Ovary (tissue), 9 donors: ENCODE measurements around the gene USP25. TPM values are rescaled to one million over a fixed set of nuclear protein-coding genes. Genes with fewer than 3 reads are reported as not detected.

Source experiments
- DNase-seq, 5 donors: peaks; one replicate each; pipeline ENCODE4 v3.0.0-alpha.2; 2019 to 2020
- H3K27ac ChIP-seq, 2 donors: fragments of 200-600 bp; one replicate each; pipeline versions ENCODE4 v1.5.1 to v1.8.0; 2019 to 2022
- H3K27me3 ChIP-seq: fragments of 200-600 bp; one replicate; pipeline ENCODE4 v1.8.0; 2022
- H3K36me3 ChIP-seq: fragments of 200-600 bp; sonication (generic); one replicate; pipeline ENCODE4 v1.5.1; 2019
- H3K4me1 ChIP-seq: one replicate; pipeline ENCODE4 v1.8.1; 2013; ENCODE audit warnings: mild to moderate bottlenecking, moderate library complexity; ENCODE audit not compliant: insufficient read depth
- H3K4me3 ChIP-seq: fragments of 200-600 bp; sonication (generic); one replicate; pipeline ENCODE4 v1.5.1; 2017
- H3K9me3 ChIP-seq, 2 donors: fragments of 200-600 bp in 1 of 2; sonication (generic) in 1 of 2; one replicate each; pipeline versions ENCODE4 v1.5.1 to v1.8.1; 2013 to 2019; ENCODE audit warnings: mild to moderate bottlenecking in 1 of 2, moderate library complexity in 1 of 2
- CTCF ChIP-seq, 3 donors: fragments of 450-650 bp in 2 of 3; fragments of 200-600 bp in 1 of 3; IDR thresholded peaks; one replicate each; pipeline versions ENCODE4 v1.5.1 to v1.8.0; 2016 to 2022; ENCODE audit warnings: antibody characterized with exemption in 3 of 3, mild to moderate bottlenecking in 1 of 3
- EP300 ChIP-seq: sonication (generic); formaldehyde crosslinking; IDR thresholded peaks from one replicate; pipeline ENCODE4 v1.6.1; 2017; ENCODE audit warnings: antibody characterized with exemption
- POLR2A ChIP-seq: fragments of 450-650 bp; IDR thresholded peaks from one replicate; pipeline ENCODE4 v1.6.1; 2017; ENCODE audit warnings: antibody characterized with exemption, mild to moderate bottlenecking, moderate library complexity
- WGBS, 3 donors: extraction: QIAGEN DNeasy Blood & Tissue Kit in 1 of 3; methylation state at CpG; one replicate each; pipeline versions ENCODE4 v1.1.5 to v1.1.7; 2013 to 2017; 5-methylcytosine and 5-hydroxymethylcytosine counted together
- intact Hi-C, 4 donors: fragments of 100-400 bp; cut with DNase I; formaldehyde crosslinking; loops; one replicate each; pipeline versions ENCODE4 v1.11.0 to v1.15.1; 2022 to 2023
- polyA plus RNA-seq, 2 donors: library from polyadenylated mRNA; stranded (reverse); fragments of 200-250 nt in 1 of 2; fragments of 350-450 nt in 1 of 2; fragmentation: Illumina TruSeq in 1 of 2; extraction: RNeasy Lipid Tissue Mini Kit (QIAGEN cat#74804) in 1 of 2; gene quantifications; one replicate each; pipeline ENCODE4 v1.2.3, GENCODE V29; 2013 to 2014
- total RNA-seq, 7 donors: library from RNA; depleted of rRNA in 2 of 7; stranded (reverse); fragments of >200 nt in 2 of 7; fragmentation: NEBNext Ultra II Directional in 3 of 7; extraction: Animal tissue kit (Norgen Biotek cat#: 25700) in 3 of 7; gene quantifications; one replicate each; pipeline versions ENCODE4 v1.1.0 to v1.2.4, GENCODE V29; 2016 to 2023
- donor health status: DM: no; HTN: no; CAD: no; lungs with moderate emphysema.
- donor health status: DM: no; HTN: no; CAD: no.
- donor health status: Bipolar disorder and iron deficiency.
- donor health status: DM: yes; HTN: yes; CAD: no.
- donor health status: DM: no; HTN: no; CAD: no.
- donor health status: DM: yes; HTN: yes; CAD: no.

USP25 gene
- total and polyA plus RNA-seq, 9 donors = 11.9 to 40.8 (median 34.9) TPM

- Histone ChIP-seq H3K4me3 (no peak overlapping the region), H3K4me1 (no peaks in the 10 kb centered on the region), H3K9me3 (no peaks in the 10 kb centered on the region), H3K36me3 (no peaks in the 10 kb centered on the region), H3K27ac (no peak overlapping the region), H3K27me3 (no peaks in the 10 kb centered on the region)
- intact Hi-C loops = no loop called here
- no peak for DNase-seq
- TF ChIP-seq POLR2A (no peak), CTCF (IDR thresholded peaks at IDR 0.05) (no peak), EP300 (no peak)
- WGBS, 3 donors = 47 to 65% (median 60%) methylated on average over 1 of the region's 1 CpG
These were observed 63.9 kb downstream of the USP25 start for GRCh38 chr21:15793550-15794235.

DNA sequence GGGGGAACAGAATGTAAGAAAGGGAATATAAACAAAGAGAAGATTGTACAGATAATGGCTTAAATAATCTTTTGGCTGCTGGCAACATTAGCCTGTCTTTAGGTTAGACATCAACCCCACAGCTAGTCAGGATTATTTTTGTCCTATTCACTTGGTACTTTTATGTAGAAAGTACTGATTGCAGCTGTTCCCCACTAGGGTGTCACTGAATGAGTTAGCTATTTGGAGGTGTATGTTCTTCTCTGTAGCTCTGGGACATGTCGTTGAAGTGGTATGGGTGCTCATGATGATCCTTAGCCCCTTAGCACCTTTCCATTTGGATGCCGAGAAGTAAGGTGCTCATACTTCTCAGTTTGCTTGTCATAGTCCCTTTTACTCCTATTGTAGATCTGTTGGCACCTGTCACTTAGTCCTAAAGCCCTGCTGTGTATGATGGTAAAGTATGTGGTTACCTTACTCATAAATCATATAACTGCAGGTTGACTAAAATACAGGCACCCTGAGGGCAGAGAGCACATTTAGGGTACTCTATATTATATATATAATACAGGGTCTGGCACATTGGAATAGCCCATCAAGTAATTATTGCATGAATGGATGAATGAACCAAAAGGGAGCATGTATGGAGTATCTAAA is 64.6 kb downstream of the USP25 start:
- H3K4me1 ChIP-seq = no peaks in the 10 kb centered on the region
- WGBS, 3 donors = 85 to 97% (median 96%) methylated on average over 2 of the region's 2 CpGs
- no peaks in the 10 kb centered on the region for H3K36me3 ChIP-seq
- intact Hi-C loops = no loop called here
- H3K9me3 ChIP-seq = no peaks in the 10 kb centered on the region
- H3K27me3 ChIP-seq = no peaks in the 10 kb centered on the region
- H3K27ac ChIP-seq = no peak overlapping the region
- H3K4me3 ChIP-seq = no peak overlapping the region
- TF ChIP-seq POLR2A (no peak), EP300 (no peak), CTCF (IDR thresholded peaks at IDR 0.05) (no peak)
- DNase-seq = no peak

DNA sequence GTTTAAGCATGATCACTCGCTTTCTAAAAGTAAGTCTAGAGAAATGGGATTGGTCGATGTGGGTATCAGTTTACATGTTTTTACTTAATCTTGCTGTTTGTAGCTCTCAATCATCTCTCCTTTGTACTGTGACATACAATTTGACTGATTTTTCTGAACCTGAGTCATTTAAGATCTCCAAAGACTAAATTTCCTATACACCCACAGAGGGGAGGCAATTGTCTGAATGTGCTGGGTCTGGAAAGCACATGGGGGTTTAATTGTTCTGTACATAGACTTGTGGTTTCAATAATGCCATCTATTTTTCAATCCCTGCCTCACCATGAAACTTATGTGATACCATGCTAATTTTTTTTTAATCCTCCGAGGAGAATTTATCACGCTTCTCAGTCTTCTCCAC is 65.8 kb downstream of the USP25 start:
- H3K27me3 ChIP-seq = no peaks in the 10 kb centered on the region
- intact Hi-C loops = no loop called here
- no peaks in the 10 kb centered on the region for H3K4me1 ChIP-seq
- H3K4me3 ChIP-seq = no peak overlapping the region
- no peaks in the 10 kb centered on the region for H3K9me3 ChIP-seq
- TF ChIP-seq CTCF (IDR thresholded peaks at IDR 0.05) (no peak), POLR2A (no peak), EP300 (no peak)
- no peak for DNase-seq
- WGBS, 3 donors = 92 to 97% (median 97%) methylated on average over 4 of the region's 4 CpGs
- H3K36me3 ChIP-seq = no peaks in the 10 kb centered on the region
- no peak overlapping the region for H3K27ac ChIP-seq

DNA sequence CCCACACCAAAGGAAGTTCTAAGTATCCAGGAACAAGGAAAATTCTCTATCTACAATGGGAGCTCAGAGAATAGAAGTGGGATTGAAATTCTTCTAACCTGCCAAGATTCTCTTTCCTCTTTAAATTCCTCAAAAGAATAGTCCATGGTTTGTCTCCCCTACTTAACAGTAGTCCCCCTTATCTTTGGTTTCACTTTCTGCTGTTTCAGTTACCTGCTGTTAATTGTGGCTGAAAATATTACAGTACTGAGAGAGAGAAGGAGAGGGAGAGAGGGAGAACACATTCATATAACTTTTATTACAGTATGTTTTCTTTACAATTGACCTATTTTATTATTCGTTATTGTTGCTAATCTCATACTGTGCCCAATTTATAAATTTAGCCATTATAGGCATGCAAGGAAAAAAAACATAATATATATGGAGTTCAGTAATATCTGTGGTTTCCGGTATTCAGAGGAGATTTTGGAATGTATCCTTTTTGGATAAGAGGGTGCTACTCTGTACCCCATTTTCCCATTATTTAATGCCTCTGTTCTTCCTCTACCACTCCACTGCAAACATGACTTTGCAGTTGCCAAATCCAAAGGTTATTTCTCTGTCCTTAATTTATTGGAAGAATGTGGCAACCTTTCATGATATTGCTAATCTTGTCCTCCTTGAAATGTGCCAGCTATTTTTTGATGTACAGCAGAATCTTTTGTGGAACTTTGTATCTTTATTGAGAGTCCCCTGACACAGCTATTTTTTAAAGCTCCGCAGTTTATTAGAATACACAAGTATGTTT is 68.0 kb downstream of the USP25 start:
- no peak for DNase-seq
- H3K27me3 ChIP-seq = no peaks in the 10 kb centered on the region
- no peaks in the 10 kb centered on the region for H3K36me3 ChIP-seq
- H3K4me3 ChIP-seq = no peak overlapping the region
- intact Hi-C loops = no loop called here
- TF ChIP-seq POLR2A (no peak), EP300 (no peak), CTCF (IDR thresholded peaks at IDR 0.05) (no peak)
- no peak overlapping the region for H3K27ac ChIP-seq
- H3K9me3 ChIP-seq = no peaks in the 10 kb centered on the region
- H3K4me1 ChIP-seq = no peaks in the 10 kb centered on the region
- 91 to 94% (median 93%) methylated on average over 3 of the region's 3 CpGs for WGBS, 3 donors
